Epithelial cell of proximal tubule (primary cell): ENCODE measurements around the gene TNFSF15. TPM values are rescaled to one million over a fixed set of nuclear protein-coding genes. Genes with fewer than 3 reads are reported as not detected.
A peak's percentile ranks its signal among the peaks of the same experiment; 100 is the strongest.

Experiments used
- DNase-seq: peaks from one replicate; pipeline ENCODE4 v3.0.0-alpha.2; 2011; ENCODE audit warnings: low read depth
- H3K4me3 ChIP-seq: 2 replicates; pipeline ENCODE4 v1.5.1; 2011; ENCODE audit warnings: low read depth, mild to moderate bottlenecking, low read length
- CTCF ChIP-seq: conservative IDR thresholded peaks from 2 replicates; pipeline ENCODE4 v1.5.1; 2012; ENCODE audit warnings: low read depth, mild to moderate bottlenecking, low read length
- total RNA-seq: library from RNA; depleted of rRNA; stranded (reverse); fragments of >200 nt; gene quantifications from 2 replicates; pipeline ENCODE4 v1.2.3, GENCODE V29; 2015

The TNFSF15 gene
- total RNA-seq, 1 donor from 2014 or later = 0.81 TPM

DNA sequence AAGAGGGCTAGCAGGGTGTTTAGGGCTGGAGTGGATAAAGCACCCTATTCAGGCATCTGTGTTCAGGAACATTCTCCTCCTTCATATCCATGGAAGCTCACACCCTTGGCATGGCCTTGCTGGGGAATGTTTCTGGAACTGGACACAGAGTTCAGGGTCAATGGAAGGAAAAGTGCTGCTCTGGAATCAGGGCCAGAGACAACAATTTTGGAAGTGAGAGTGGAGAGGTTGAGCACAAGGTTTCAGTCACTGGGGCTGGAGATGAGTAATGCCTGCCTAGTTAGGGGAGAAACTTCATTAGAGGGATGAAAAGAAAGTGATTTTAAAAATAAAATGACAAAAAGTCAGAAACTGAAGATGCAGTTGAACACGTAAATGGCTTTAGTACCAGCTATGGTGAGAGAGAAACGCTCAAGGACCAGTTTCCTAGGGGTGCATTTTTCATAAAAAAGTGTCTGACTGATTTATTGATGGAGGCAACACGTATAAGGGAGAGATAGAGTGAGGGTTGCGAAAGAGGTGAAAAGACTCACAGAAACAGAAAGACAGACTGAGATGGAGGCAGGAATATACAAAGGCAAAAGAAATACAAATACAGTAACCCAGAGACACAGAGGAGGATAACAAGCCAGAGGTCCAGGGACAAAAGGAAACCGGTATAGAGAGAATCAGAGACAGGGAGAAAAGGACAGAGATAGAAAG lies 8.0 kb upstream of the TNFSF15 start:
- TF ChIP-seq CTCF = no peak
- H3K4me3 ChIP-seq = no peak overlapping the region
- DNase-seq = no peak

- no peak for TF ChIP-seq CTCF
- no peak for DNase-seq
Observed at GRCh38 chr9:114811966-114812636, 6.3 kb upstream of the TNFSF15 start.

DNA sequence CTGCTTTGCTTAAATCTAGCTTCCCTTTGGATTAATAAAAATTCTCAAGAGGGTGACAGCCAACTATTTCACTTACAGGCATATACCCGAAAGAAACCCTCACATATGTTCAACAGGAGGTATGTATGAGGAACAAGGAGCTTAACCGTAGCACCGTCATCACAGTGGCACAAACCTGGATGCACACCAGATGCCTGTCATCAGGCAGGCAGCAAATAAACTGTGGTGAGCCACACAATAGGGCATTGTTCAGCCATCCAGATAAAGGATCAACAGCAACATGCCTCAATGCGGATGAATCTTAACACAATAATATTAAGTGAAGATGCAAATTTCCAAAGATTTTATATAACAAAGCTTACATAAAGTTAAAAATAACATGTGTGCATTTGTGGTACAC lies 5.5 kb upstream of the TNFSF15 start:
- no peak for TF ChIP-seq CTCF
- H3K4me3 ChIP-seq = no peak overlapping the region
- no peak for DNase-seq

More at GRCh38 chr9:114811966-114812636, 6.3 kb upstream of the TNFSF15 start:
- H3K4me3 ChIP-seq = no peak overlapping the region

GRCh38 chr9:114810614-114811013 lies 4.8 kb upstream of the TNFSF15 start:
- no peak overlapping the region for H3K4me3 ChIP-seq
- TF ChIP-seq CTCF = no peak
- no peak for DNase-seq

DNA sequence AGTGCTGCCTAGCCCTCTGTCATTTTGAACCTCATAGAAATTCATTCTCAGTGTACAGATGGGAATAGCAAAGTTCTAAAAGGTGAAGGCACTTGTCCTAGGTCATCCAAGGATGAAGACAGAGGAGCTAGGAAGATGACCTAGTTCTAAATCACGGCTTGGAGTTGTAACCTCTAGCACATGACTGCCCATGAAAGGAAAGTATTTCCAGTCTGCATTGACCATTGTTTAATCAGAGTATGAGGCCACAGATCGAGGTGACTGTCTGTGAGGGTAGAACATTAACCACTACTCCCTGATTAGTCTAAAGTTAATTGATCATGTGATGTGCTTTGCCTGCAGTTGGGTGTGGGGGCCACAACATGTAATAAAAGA lies 674 bp upstream of the TNFSF15 start:
- peak overlapping the region; percentile 34 for H3K4me3 ChIP-seq
- TF ChIP-seq CTCF = no peak
- DNase-seq = peak; percentile 57

DNA sequence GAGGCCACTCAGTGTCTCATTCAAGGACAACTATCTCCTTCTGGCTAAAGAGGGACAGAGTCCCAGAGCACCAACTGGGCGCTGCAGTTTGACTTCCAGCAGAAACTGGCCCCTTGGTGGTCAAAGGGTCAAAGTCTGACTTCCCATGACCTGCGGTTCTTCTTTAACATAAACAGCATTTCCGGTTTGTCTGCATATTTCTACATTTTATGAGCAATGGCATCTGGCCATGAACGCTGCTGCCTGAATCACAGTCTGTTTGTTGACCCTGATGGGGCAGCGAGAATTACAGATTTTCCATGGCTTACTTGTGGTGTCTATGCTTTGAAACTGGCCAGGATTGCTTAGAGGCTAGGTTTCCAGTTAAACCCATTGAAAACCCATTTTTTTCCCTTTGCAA lies 1.3 kb downstream of the TNFSF15 start:
- TF ChIP-seq CTCF = no peak
- DNase-seq = no peak
- no peak overlapping the region for H3K4me3 ChIP-seq
